Upper lobe of left lung (tissue), 6 donors: ENCODE measurements around the gene TUBB1. TPM values are rescaled to one million over a fixed set of nuclear protein-coding genes. Genes with fewer than 3 reads are reported as not detected.

Source experiments
- ATAC-seq, 2 donors: fragments of 200-7000 bp; cut with Tn5 transposase; one replicate each; pipeline ENCODE4 v1.9.1; 2022; ENCODE audit warnings: mild to moderate bottlenecking in 2 of 2, moderate library complexity in 2 of 2; ENCODE audit not compliant: low FRiP score in 2 of 2
- DNase-seq, 2 donors: peaks; one replicate each; pipeline ENCODE4 v3.0.0-alpha.2; 2019 to 2020
- H3K27ac ChIP-seq, 4 donors: fragments of 200-600 bp; sonication (generic); one replicate each; pipeline ENCODE4 v1.5.1; 2016 to 2019
- H3K27me3 ChIP-seq, 4 donors: fragments of 200-600 bp; sonication (generic); one replicate each; pipeline ENCODE4 v1.5.1; 2017 to 2019
- H3K36me3 ChIP-seq, 4 donors: fragments of 200-600 bp; sonication (generic); one replicate each; pipeline ENCODE4 v1.5.1; 2016 to 2019
- H3K4me1 ChIP-seq, 4 donors: fragments of 200-600 bp; sonication (generic); one replicate each; pipeline ENCODE4 v1.5.1; 2018 to 2019
- H3K4me3 ChIP-seq, 4 donors: fragments of 200-600 bp; sonication (generic); one replicate each; pipeline ENCODE4 v1.5.1; 2017 to 2019; ENCODE audit warnings: mild to moderate bottlenecking in 2 of 4, moderate library complexity in 1 of 4
- H3K9me3 ChIP-seq, 4 donors: fragments of 200-600 bp; sonication (generic); one replicate each; pipeline ENCODE4 v1.5.1; 2018 to 2019
- CTCF ChIP-seq, 6 experiments: fragments of 450-650 bp in 4 of 6; fragments of 200-600 bp in 2 of 6; sonication (generic) in 2 of 6; IDR thresholded peaks; one replicate each; pipeline ENCODE4 v1.5.1; 2016 to 2019; ENCODE audit warnings: antibody characterized with exemption in 6 of 6
- EP300 ChIP-seq, 4 donors: sonication (generic); formaldehyde crosslinking; IDR thresholded peaks; one replicate each; pipeline ENCODE4 v1.5.1; 2017; ENCODE audit warnings: antibody characterized with exemption in 4 of 4, control low read depth in 2 of 4
- POLR2A ChIP-seq, 4 donors: fragments of 450-650 bp; IDR thresholded peaks; one replicate each; pipeline ENCODE4 v1.5.1; 2016 to 2017; ENCODE audit warnings: antibody characterized with exemption in 4 of 4, mild to moderate bottlenecking in 2 of 4
- POLR2AphosphoS5 ChIP-seq, 2 donors: sonication (generic); formaldehyde crosslinking; IDR thresholded peaks; one replicate each; pipeline ENCODE4 v1.5.1; 2017; ENCODE audit warnings: antibody characterized with exemption in 2 of 2
- WGBS, 2 donors: methylation state at CpG; one replicate each; pipeline ENCODE4 v1.1.5; 2017 to 2018; 5-methylcytosine and 5-hydroxymethylcytosine counted together
- total RNA-seq, 6 donors: library from RNA; depleted of rRNA in 4 of 6; stranded (reverse); fragments of >200 nt in 4 of 6; gene quantifications; one replicate each; pipeline versions ENCODE4 v1.1.0 to v1.2.1, GENCODE V29; 2016 to 2021
- donor health status: DM: no; HTN: no; CAD: no; lungs with moderate emphysema.
- donor health status: DM: no; HTN: yes; CAD: no; lungs with severe emphysema.

TUBB1 gene
- total RNA-seq, 6 donors from 2014 or later = 1.5 to 9.3 (median 2.6) TPM

- no peak for TF ChIP-seq POLR2A (IDR thresholded peaks at IDR 0.05)
- TF ChIP-seq CTCF (IDR thresholded peaks at IDR 0.05) = no peak
- no peak for TF ChIP-seq EP300 (IDR thresholded peaks at IDR 0.05)
- no peak for TF ChIP-seq POLR2AphosphoS5 (IDR thresholded peaks at IDR 0.05)
- 70 to 86% methylated on average over 7 to 17 of the region's 17 CpGs for WGBS, 2 donors
Observed at GRCh38 chr20:59014680-59015389, 4.4 kb upstream of the TUBB1 start.

DNA sequence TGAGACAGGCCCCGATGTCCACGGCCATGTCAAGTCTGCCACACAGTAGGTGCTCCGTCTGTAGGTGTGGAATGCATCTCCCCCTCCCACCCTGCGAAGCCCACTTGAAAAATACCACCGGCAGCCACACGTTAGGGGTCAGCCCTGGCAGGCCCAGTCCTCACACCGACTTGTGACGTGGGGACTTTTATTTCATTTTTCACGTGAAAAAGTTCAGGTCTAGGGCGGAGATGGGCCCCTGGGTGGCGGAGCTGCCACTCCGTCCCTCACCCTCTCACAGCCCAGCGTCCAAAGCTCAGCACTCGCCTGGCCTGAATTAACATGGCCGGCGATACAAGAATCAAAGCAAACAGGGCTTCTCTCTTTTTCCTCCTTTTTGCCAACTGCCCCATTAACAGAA lies 3.8 kb upstream of the TUBB1 start:
- Histone ChIP-seq H3K27ac (no peak overlapping the region), H3K36me3 (no peaks in the 10 kb centered on the region), H3K4me1 (peaks cover 12 to 17% (median 13%) of the 10 kb centered on the region in 4 donors), H3K9me3 (no peaks in the 10 kb centered on the region), H3K4me3 (no peak overlapping the region), H3K27me3 (no peaks in the 10 kb centered on the region)
- 87 to 92% methylated on average over 16 of the region's 16 CpGs for WGBS, 2 donors
- no peak for ATAC-seq
- DNase-seq = peak in 1 of 2 donors; percentile 14
- TF ChIP-seq CTCF (IDR thresholded peaks at IDR 0.05) (no peak), POLR2AphosphoS5 (IDR thresholded peaks at IDR 0.05) (no peak), EP300 (IDR thresholded peaks at IDR 0.05) (no peak), POLR2A (IDR thresholded peaks at IDR 0.05) (no peak)

More at GRCh38 chr20:59014680-59015389, 4.4 kb upstream of the TUBB1 start:
- DNase-seq (peak in 1 of 2 donors; percentile 19), ATAC-seq (no peak)
- Histone ChIP-seq H3K9me3 (no peaks in the 10 kb centered on the region), H3K4me3 (no peak overlapping the region), H3K4me1 (peaks cover 16 to 22% (median 18%) of the 10 kb centered on the region in 4 donors), H3K36me3 (no peaks in the 10 kb centered on the region), H3K27ac (no peak overlapping the region), H3K27me3 (no peaks in the 10 kb centered on the region)

DNA sequence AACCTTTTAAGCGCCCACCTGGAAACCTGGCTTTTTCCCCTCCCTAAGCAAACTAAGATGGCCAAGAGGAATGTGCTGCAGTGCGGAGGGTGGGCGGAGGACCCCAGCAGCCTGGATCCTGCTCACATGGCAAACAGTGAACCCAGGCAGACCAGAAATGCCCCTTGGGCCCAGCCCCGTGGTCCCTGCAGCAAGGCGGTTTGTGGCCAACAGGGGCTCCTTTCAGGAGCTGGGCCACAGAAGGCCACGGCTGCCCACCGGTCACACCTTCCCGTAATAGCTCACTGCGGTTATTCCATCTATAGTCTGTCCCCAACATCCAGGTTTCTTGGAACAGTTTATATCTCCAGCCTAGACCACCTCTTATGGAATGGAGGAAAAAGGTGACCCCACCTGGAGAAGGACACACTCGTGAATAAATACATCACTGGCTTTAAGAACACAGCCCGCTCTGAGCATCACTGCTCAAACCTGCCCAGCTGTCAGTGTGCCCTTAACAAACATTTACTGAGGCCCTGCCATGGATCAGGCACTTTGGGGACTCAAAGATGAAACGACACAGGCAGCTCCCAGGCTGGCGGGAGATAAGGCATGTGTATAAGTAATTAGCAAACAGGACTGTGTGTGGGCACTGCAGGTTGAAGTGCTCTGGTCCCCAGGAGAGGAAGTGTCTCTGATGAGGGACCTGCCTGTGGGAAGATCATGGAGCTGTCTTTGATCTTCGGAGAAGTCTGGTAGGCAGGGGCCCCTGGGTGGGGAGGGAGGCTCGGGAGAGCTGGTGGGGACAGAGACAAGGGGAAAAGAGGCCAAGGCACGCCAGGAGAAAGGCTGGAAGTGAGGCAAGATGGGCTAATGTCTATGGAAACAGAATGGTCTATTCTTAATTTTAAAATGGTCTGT lies 3.2 kb upstream of the TUBB1 start:
- H3K4me1 ChIP-seq = peaks cover 5 to 10% (median 6%) of the 10 kb centered on the region in 4 donors
- H3K4me3 ChIP-seq = no peak overlapping the region
- 75 to 79% methylated on average over 13 to 16 of the region's 16 CpGs for WGBS, 2 donors
- no peaks in the 10 kb centered on the region for H3K27me3 ChIP-seq
- no peak for TF ChIP-seq POLR2A (IDR thresholded peaks at IDR 0.05)
- TF ChIP-seq POLR2AphosphoS5 (IDR thresholded peaks at IDR 0.05) = no peak
- no peak for TF ChIP-seq EP300 (IDR thresholded peaks at IDR 0.05)
- TF ChIP-seq CTCF (IDR thresholded peaks at IDR 0.05) = no peak
- DNase-seq (peak in 1 of 2 donors; percentile 45), ATAC-seq (no peak)
- H3K27ac ChIP-seq = no peak overlapping the region
- no peaks in the 10 kb centered on the region for H3K9me3 ChIP-seq
- H3K36me3 ChIP-seq = no peaks in the 10 kb centered on the region

GRCh38 chr20:59016795-59017492 lies 2.3 kb upstream of the TUBB1 start:
- DNase-seq = no peak
- peaks cover 0 to 5% (median 0%) of the 10 kb centered on the region in 4 donors for H3K4me1 ChIP-seq
- 47 to 53% methylated on average over 4 of the region's 4 CpGs for WGBS, 2 donors

More at GRCh38 chr20:59016795-59017492, 2.3 kb upstream of the TUBB1 start:
- no peak for TF ChIP-seq CTCF (IDR thresholded peaks at IDR 0.05)
- TF ChIP-seq POLR2A (IDR thresholded peaks at IDR 0.05) = no peak
- H3K27me3 ChIP-seq = no peaks in the 10 kb centered on the region
- no peak overlapping the region for H3K4me3 ChIP-seq
- peaks cover 0 to 4% (median 0%) of the 10 kb centered on the region in 4 donors for H3K36me3 ChIP-seq
- H3K9me3 ChIP-seq = no peaks in the 10 kb centered on the region
- H3K27ac ChIP-seq = no peak overlapping the region
- no peak for ATAC-seq
